Activated CD4-positive, alpha-beta T cell treated with anti-CD3 and anti-CD28 coated beads, Interleukin-2, amount 10 ng/mL, durations not matched to agents 24 days and 14 days (primary cell): ENCODE results near the gene SRC. TPM values are rescaled to one million over a fixed set of nuclear protein-coding genes. Genes with fewer than 3 reads are reported as not detected.
"Not testable (repeated sequence)": the region's sequence is repeated elsewhere in the genome, so short reads cannot be mapped to it uniquely, and the experiment has no call there.

ENCODE experiments used
- DNase-seq: peaks from one replicate; pipeline ENCODE4 v3.0.0; 2022
- H3K27ac Mint-ChIP-seq: one replicate; pipeline ENCODE4 v1.8.0; 2022; ENCODE audit warnings: mild to moderate bottlenecking, mixed read lengths
- H3K27me3 Mint-ChIP-seq: one replicate; pipeline ENCODE4 v1.8.0; 2022; ENCODE audit warnings: mixed read lengths
- H3K36me3 Mint-ChIP-seq: one replicate; pipeline ENCODE4 v1.8.0; 2022; ENCODE audit warnings: low read depth, mild to moderate bottlenecking, mixed read lengths
- H3K4me1 Mint-ChIP-seq: one replicate; pipeline ENCODE4 v1.8.0; 2021; ENCODE audit warnings: mixed read lengths
- H3K4me3 Mint-ChIP-seq: one replicate; pipeline ENCODE4 v1.8.0; 2022; ENCODE audit warnings: mild to moderate bottlenecking, moderate library complexity, mixed read lengths
- H3K9me3 Mint-ChIP-seq: one replicate; pipeline ENCODE4 v1.8.0; 2021; ENCODE audit warnings: mixed read lengths
- intact Hi-C: fragments of 100-400 bp; cut with micrococcal nuclease; formaldehyde crosslinking; loops from one replicate; pipeline ENCODE4 v1.15.1; 2023
- total RNA-seq: library from RNA; stranded (reverse); gene quantifications from 2 replicates; pipeline ENCODE4 v1.2.3, GENCODE V29; 2022

The SRC gene
- total RNA-seq, 1 donor from 2014 or later = 5.4 TPM

- DNase-seq = no peak
- no peaks in the 10 kb centered on the region for H3K4me1 Mint-ChIP-seq
- H3K9me3 Mint-ChIP-seq = no peaks in the 10 kb centered on the region
- H3K36me3 Mint-ChIP-seq = peaks cover 3% of the 10 kb centered on the region
- no peak overlapping the region for H3K4me3 Mint-ChIP-seq
- H3K27ac Mint-ChIP-seq = no peak overlapping the region
- no peaks in the 10 kb centered on the region for H3K27me3 Mint-ChIP-seq
- intact Hi-C loops = no loop called here
Measured at GRCh38 chr20:37364013-37364926, 18.3 kb downstream of the SRC start.

- no peak overlapping the region for H3K4me3 Mint-ChIP-seq
- H3K36me3 Mint-ChIP-seq = peaks cover 3% of the 10 kb centered on the region
- DNase-seq = no peak
- H3K27me3 Mint-ChIP-seq = no peaks in the 10 kb centered on the region
- intact Hi-C loops = no loop called here
- H3K4me1 Mint-ChIP-seq = no peaks in the 10 kb centered on the region
- no peak overlapping the region for H3K27ac Mint-ChIP-seq
- H3K9me3 Mint-ChIP-seq = no peaks in the 10 kb centered on the region
Measured at GRCh38 chr20:37364927-37365272, 19.0 kb downstream of the SRC start.

GRCh38 chr20:37365760-37366638, 20.1 kb downstream of the SRC start:
- H3K27me3 Mint-ChIP-seq = no peaks in the 10 kb centered on the region
- H3K4me3 Mint-ChIP-seq = no peak overlapping the region
- no peak for DNase-seq
- no peak overlapping the region for H3K27ac Mint-ChIP-seq
- no peaks in the 10 kb centered on the region for H3K4me1 Mint-ChIP-seq
- peaks cover 3% of the 10 kb centered on the region for H3K36me3 Mint-ChIP-seq
- intact Hi-C loops = no loop called here
- no peaks in the 10 kb centered on the region for H3K9me3 Mint-ChIP-seq

GRCh38 chr20:37366743-37367142, 20.8 kb downstream of the SRC start:
- Mint-ChIP-seq H3K9me3 (no peaks in the 10 kb centered on the region), H3K27me3 (no peaks in the 10 kb centered on the region), H3K4me1 (no peaks in the 10 kb centered on the region), H3K27ac (no peak overlapping the region), H3K36me3 (peaks cover 3% of the 10 kb centered on the region), H3K4me3 (no peak overlapping the region)
- intact Hi-C loops = no loop called here
- no peak for DNase-seq

- DNase-seq = no peak
- H3K9me3 Mint-ChIP-seq = no peaks in the 10 kb centered on the region
- H3K36me3 Mint-ChIP-seq = peaks cover 3% of the 10 kb centered on the region
- H3K27ac Mint-ChIP-seq = no peak overlapping the region
- no peak overlapping the region for H3K4me3 Mint-ChIP-seq
- no peaks in the 10 kb centered on the region for H3K27me3 Mint-ChIP-seq
- no peaks in the 10 kb centered on the region for H3K4me1 Mint-ChIP-seq
- intact Hi-C loops = no loop called here
Measured at GRCh38 chr20:37369846-37370245, 23.9 kb downstream of the SRC start.

- DNase-seq, H3K27ac Mint-ChIP-seq, H3K27me3 Mint-ChIP-seq, intact Hi-C loops, H3K9me3 Mint-ChIP-seq, H3K36me3 Mint-ChIP-seq, H3K4me3 Mint-ChIP-seq, H3K4me1 Mint-ChIP-seq: not testable (repeated sequence)
Measured at GRCh38 chr20:37371845-37372244, 25.9 kb downstream of the SRC start.

- intact Hi-C loops = no loop called here
- H3K9me3 Mint-ChIP-seq = no peaks in the 10 kb centered on the region
- peaks cover 5% of the 10 kb centered on the region for H3K4me1 Mint-ChIP-seq
- no peak for DNase-seq
- H3K27me3 Mint-ChIP-seq = no peaks in the 10 kb centered on the region
- H3K36me3 Mint-ChIP-seq = no peaks in the 10 kb centered on the region
- H3K4me3 Mint-ChIP-seq = no peak overlapping the region
- H3K27ac Mint-ChIP-seq = no peak overlapping the region
Measured at GRCh38 chr20:37372441-37372840, 26.5 kb downstream of the SRC start.

- intact Hi-C loops = no loop called here
- no peak for DNase-seq
- Mint-ChIP-seq H3K36me3 (no peaks in the 10 kb centered on the region), H3K4me1 (peaks cover 5% of the 10 kb centered on the region), H3K27ac (no peak overlapping the region), H3K4me3 (no peak overlapping the region), H3K9me3 (no peaks in the 10 kb centered on the region), H3K27me3 (no peaks in the 10 kb centered on the region)
Measured at GRCh38 chr20:37373020-37373598, 27.2 kb downstream of the SRC start.

- intact Hi-C loops = no loop called here
- Mint-ChIP-seq H3K9me3 (no peaks in the 10 kb centered on the region), H3K27me3 (no peaks in the 10 kb centered on the region), H3K36me3 (no peaks in the 10 kb centered on the region), H3K27ac (no peak overlapping the region), H3K4me1 (peaks cover 5% of the 10 kb centered on the region), H3K4me3 (no peak overlapping the region)
- DNase-seq = no peak
Measured at GRCh38 chr20:37375227-37375626, 29.3 kb downstream of the SRC start.

- Mint-ChIP-seq H3K36me3 (no peaks in the 10 kb centered on the region), H3K27ac (no peak overlapping the region), H3K4me3 (no peak overlapping the region), H3K27me3 (no peaks in the 10 kb centered on the region), H3K4me1 (peaks cover 5% of the 10 kb centered on the region), H3K9me3 (no peaks in the 10 kb centered on the region)
- intact Hi-C loops = no loop called here
- no peak for DNase-seq
Measured at GRCh38 chr20:37376324-37376723, 30.4 kb downstream of the SRC start.

- intact Hi-C loops = no loop called here
- Mint-ChIP-seq H3K4me3 (no peak overlapping the region), H3K27me3 (no peaks in the 10 kb centered on the region), H3K4me1 (peaks cover 5% of the 10 kb centered on the region), H3K27ac (no peak overlapping the region), H3K36me3 (no peaks in the 10 kb centered on the region), H3K9me3 (no peaks in the 10 kb centered on the region)
- DNase-seq = no peak
Measured at GRCh38 chr20:37376791-37377190, 30.9 kb downstream of the SRC start.

GRCh38 chr20:37377346-37378081, 31.6 kb downstream of the SRC start:
- peaks cover under 1% of the 10 kb centered on the region for H3K27me3 Mint-ChIP-seq
- peaks cover 5% of the 10 kb centered on the region for H3K4me1 Mint-ChIP-seq
- H3K9me3 Mint-ChIP-seq = no peaks in the 10 kb centered on the region
- H3K27ac Mint-ChIP-seq = peak overlapping the region; percentile 15
- no peak for DNase-seq
- no peak overlapping the region for H3K4me3 Mint-ChIP-seq
- no peaks in the 10 kb centered on the region for H3K36me3 Mint-ChIP-seq
- intact Hi-C loops = no loop called here

- Mint-ChIP-seq H3K9me3 (no peaks in the 10 kb centered on the region), H3K27ac (no peak overlapping the region)
Measured at GRCh38 chr20:37378420-37378784, 32.5 kb downstream of the SRC start.

More at GRCh38 chr20:37378420-37378784, 32.5 kb downstream of the SRC start:
- H3K36me3 Mint-ChIP-seq = no peaks in the 10 kb centered on the region
- no peak overlapping the region for H3K4me3 Mint-ChIP-seq
- peaks cover 8% of the 10 kb centered on the region for H3K4me1 Mint-ChIP-seq
- no peak for DNase-seq
- H3K27me3 Mint-ChIP-seq = peaks cover 3% of the 10 kb centered on the region
- intact Hi-C loops = no loop called here
